K562 treated with DMSO at 1 percent for 48 hours (cell line): ENCODE results near the gene ITPRIP. TPM values are rescaled to one million over a fixed set of nuclear protein-coding genes. Genes with fewer than 3 reads are reported as not detected.

Experiments
- total RNA-seq: library from RNA; unstranded; fragments of 300-600 nt; gene quantifications from 2 replicates; pipeline ENCODE4 v1.2.3, GENCODE V29; 2022; ENCODE audit warnings: low replicate concordance; ENCODE audit errors: extremely low read depth

The ITPRIP gene
- not detected in 2 replicates for total RNA-seq

GRCh38 chr10:104337985-104338735 lies at the start of gene ITPRIP:
TSS of gene ITPRIP (minus strand) at chr10:104338465. CDS start at chr10:104316051, 22,414 bp downstream.

GRCh38 chr10:104353325-104354048 lies 15.2 kb upstream of the ITPRIP start, which contains the start of gene CFAP58:
TSS of gene CFAP58 (plus strand) at chr10:104353833. CDS start at chr10:104353898, 65 bp downstream.

GRCh38 chr10:104268713-104269645 lies 69.3 kb downstream of the ITPRIP start, which contains the start of gene GSTO2:
TSS of gene GSTO2 (plus strand) at chr10:104269184. CDS start at chr10:104274916, 5,732 bp downstream.

Other genes with a start within 250 kb of the ITPRIP start
- not detected in 2 replicates for gene SFR1, start 216.3 kb downstream of the ITPRIP start, total RNA-seq
- not detected in 2 replicates for gene CFAP43, start 106.1 kb downstream of the ITPRIP start, total RNA-seq
- gene GSTO1, start 83.6 kb downstream of the ITPRIP start, total RNA-seq = not detected in 2 replicates
- not detected in 2 replicates for gene GSTO2, start 69.3 kb downstream of the ITPRIP start, total RNA-seq
- gene CFAP58, start 15.4 kb upstream of the ITPRIP start, total RNA-seq = not detected in 2 replicates